GM19023 (cell line): ENCODE measurements around the gene CUX1.
A peak's percentile ranks its signal among the peaks of the same experiment; 100 is the strongest.
"Not testable (repeated sequence)": the region's sequence is repeated elsewhere in the genome, so short reads cannot be mapped to it uniquely, and the experiment has no call there.

Experiments
- ATAC-seq: cut with Tn5 transposase; IDR thresholded peaks from one replicate; pipeline ENCODE4 v1.9.1; 2021; ENCODE audit warnings: mild to moderate bottlenecking, moderate library complexity; ENCODE audit not compliant: unreplicated experiment

Gene CUX1

DNA sequence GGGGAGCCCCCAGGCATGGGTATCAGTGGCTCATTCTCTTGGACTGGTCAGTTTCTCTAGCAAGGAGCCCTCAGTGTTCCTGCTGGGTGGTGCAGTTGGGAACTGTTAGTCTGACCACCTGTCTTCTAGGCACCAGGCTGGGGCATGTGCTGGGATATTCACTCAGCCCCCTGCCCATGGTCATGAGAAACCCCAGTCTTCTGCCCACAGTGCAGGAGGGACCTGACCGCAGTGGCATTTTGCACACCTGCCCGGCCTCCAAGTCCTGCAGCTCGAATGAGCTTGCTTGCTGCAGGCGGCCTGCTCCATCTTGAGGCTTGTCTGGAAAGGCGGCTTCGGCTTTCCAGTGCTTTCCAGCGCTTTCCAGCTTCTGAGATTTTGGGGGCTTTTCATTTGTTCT lies 36.3 kb downstream of the CUX1 start:
- no peak for ATAC-seq

- no peak for ATAC-seq
Observed at GRCh38 chr7:101854084-101854865, 36.8 kb downstream of the CUX1 start.

- peak; percentile 89 for ATAC-seq
Observed at GRCh38 chr7:101856473-101857357, 39.3 kb downstream of the CUX1 start.

DNA sequence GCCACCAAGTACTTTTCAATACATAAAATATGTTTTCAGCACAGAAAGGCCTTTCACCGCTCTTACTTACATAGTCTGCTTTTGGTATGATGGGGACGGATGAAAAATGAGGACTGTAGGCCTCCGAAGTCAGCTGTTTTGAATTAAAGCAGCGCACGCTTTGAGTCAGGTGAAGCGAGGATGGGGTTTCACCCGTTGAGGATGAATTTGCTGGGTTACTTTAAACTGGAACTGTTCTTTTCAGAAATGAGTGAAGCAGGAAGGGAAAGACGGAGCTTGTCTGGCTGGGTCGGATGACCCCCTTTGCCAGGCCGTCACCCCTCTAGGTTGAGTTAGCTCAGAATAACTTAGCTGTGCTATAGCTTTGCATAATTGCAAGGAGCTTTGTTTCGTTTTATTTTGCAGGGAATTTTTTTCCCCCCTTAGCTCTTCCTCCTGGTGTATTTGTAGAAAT lies 40.0 kb downstream of the CUX1 start:
- ATAC-seq, result peak; percentile 38

GRCh38 chr7:101858437-101859385 lies 41.3 kb downstream of the CUX1 start:
- no peak for ATAC-seq

GRCh38 chr7:101859411-101860106 lies 42.1 kb downstream of the CUX1 start:
- ATAC-seq, result no peak

DNA sequence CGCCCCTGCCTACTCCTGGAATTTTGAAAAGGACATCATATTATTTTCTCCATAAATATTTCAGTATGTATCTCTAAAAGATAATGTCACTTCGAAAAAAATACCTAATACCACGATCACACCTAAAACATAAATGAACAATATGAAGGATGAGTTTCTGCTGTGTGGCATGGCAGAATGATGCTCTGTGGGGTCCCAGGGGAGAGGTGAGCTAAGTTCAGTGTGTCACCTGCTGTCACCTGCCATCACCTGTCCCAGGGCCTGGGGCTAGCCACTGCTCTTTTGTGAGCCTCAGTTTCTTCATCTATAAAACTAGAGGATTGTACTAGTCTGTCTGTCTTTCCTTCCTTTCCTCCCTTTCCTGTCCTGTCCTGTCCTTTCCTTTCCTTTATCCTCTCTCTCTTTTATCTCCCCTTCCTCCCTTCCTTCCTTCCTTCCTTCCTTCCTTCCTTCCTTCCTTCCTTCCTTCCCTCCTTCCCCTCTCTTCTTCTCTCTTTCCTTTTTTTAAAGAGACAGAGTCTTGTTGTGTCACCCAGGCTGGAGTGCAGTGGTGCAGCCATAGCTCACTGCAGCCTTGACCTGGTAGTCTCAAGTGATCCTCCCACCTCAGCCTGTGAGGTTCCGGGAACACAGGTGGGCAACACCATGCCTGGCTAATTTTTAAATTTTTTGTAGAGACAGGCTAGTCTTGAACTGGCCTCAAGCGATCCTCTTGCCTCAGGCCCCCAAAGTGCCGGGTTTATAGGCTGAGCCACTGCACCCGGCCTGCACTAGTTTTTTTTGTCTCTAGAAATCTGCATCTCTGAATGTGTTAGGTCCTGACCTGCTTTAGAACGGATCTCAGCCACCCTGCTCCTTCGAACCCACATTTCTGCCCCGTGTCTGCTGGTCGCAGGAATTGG lies 43.1 kb downstream of the CUX1 start:
- ATAC-seq, result no peak

DNA sequence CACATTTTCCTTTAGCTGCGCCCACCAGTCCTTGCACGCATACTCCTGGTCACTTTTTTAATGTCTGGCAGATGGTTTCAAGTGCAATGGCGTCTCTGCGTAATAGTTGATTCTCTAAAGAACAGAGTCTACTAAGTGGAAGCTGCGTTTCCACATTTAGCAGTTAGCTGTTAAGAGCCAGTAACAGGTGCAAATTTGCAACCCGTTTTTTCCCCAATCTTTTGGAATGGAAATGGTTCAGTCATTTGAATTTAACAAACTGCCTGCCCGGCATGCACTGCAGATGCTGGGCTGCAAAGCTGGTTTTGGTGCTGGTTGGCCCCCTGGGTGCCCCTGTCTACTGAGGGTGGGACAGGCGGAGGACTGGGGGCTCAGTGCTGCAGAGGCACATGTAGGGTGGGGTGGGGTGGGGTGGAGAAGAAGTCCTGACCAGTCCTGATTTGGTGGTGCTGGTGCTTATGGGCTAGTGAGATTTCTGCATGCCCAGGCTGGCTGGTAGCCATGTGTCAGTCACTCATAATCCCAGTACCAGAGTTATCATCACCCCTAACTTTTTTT lies 43.9 kb downstream of the CUX1 start:
- ATAC-seq, result no peak

- ATAC-seq, result no peak
Observed at GRCh38 chr7:101862280-101863220, 45.1 kb downstream of the CUX1 start.

GRCh38 chr7:101863598-101863997 lies 46.2 kb downstream of the CUX1 start:
- no peak for ATAC-seq

GRCh38 chr7:101864039-101864438 lies 46.6 kb downstream of the CUX1 start:
- no peak for ATAC-seq

DNA sequence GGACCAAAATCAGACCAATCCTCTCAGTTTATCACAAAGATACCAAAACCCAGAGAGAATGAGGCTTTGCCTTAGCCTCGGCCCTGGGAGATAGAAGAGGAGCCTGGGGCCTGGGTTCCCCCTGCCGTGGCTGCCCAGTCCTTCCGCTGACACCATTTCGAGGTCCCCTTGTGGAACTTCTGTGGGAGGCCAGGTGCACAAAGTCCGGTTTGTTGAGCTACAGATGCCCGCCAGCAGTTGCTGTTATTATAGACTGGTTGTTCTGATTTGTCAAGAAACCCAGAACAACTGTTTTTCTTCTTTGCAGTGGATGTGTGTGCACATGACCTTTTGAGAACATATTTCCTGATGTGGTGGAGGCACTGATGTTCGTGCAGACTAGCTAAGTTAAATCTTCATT lies 47.6 kb downstream of the CUX1 start:
- no peak for ATAC-seq

- ATAC-seq, result no peak
Observed at GRCh38 chr7:101865455-101865854, 48.0 kb downstream of the CUX1 start.

- no peak for ATAC-seq
Observed at GRCh38 chr7:101866328-101866727, 48.9 kb downstream of the CUX1 start.

GRCh38 chr7:101867265-101867664 lies 49.8 kb downstream of the CUX1 start:
- no peak for ATAC-seq

GRCh38 chr7:101867681-101868080 lies 50.3 kb downstream of the CUX1 start:
- ATAC-seq, result not testable (repeated sequence)

DNA sequence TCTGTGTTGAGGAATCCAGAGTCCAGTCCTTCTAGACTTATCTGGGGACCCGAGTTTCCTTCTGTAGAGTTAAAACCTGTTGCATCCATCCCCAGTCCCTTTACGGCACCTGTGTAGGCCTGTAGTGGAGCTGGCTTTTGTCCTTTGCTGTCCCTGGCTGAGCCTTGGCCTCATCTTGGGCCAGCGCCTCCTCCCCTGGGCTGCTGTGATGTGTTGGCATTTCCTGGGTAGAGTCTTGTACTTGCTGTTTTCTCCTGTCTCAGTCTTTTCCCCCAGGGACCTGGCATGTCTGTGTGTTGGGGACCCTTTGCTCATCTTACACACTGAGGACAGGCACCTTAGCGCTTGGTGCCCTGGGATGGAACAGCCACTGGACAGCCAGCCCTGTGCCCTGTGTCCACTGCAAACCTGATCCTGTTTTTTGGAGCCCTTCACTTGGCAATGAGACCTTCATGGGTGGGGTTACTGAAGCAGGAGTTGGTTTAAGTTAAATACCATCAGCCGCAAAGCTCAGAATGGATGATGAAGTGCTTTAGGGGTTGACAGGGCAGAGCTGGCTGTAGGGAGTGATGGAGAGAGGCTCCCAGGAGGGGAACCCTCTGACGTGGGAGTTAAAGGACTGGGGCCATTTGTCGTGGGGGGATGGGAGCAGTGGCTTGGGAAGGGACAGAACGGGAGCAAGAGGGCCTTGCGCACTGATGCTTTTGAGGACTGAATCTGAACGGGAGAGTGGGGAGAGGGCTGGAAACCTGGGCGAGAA lies 50.9 kb downstream of the CUX1 start:
- ATAC-seq, result no peak
